ENCODE results near the gene GLYR1. TPM values are rescaled to one million over a fixed set of nuclear protein-coding genes. Genes with fewer than 3 reads are reported as not detected.

Gene GLYR1
- total and polyA plus RNA-seq, 9 of the 15 experiments (the other 6 are each of a cell fraction or from before 2014, with no cell fraction given) = 6.7 to 99.2 (median 60.2) TPM

GRCh38 chr16:4855371-4855770, 8.3 kb upstream of the GLYR1 start:
- intact Hi-C loops (cut with micrococcal nuclease) = no loop called here
- DNase-seq (ENCODE audit: extremely low read depth in 1 of 4, low spot score in 3 of 4) = no peak
- H3K9me3 ChIP-seq (replicated peaks; ENCODE audit: control insufficient read depth, insufficient read depth, low read depth, low read length) = no peaks in the 10 kb centered on the region
- H3K27ac ChIP-seq (ENCODE audit: extremely low read depth, low read depth, low read length) = no peak overlapping the region
- H3K4me1 ChIP-seq (replicated peaks in 1 of 2; ENCODE audit: control insufficient read depth in 2 of 2, insufficient read depth in 2 of 2, low read length in 2 of 2) = peaks cover 4 to 19% of the 10 kb centered on the region in 2 experiments
- in situ Hi-C loops (cut with MboI) = no loop called here
- H3K27me3 ChIP-seq (ENCODE audit: control insufficient read depth in 2 of 2, insufficient read depth in 2 of 2, low read length in 2 of 2) = no peaks in the 10 kb centered on the region
- ChIA-PET CTCF (ENCODE audit: low intra/inter-chr PET ratio) (no interaction called here), POLR2A (no interaction called here)
- H3K4me2 ChIP-seq (ENCODE audit: insufficient read depth, low read length) = no peak overlapping the region
- H2AFZ ChIP-seq (ENCODE audit: low read depth, low read length) = no peak overlapping the region
- H3K79me2 ChIP-seq (ENCODE audit: control insufficient read depth, insufficient read depth, low read length) = peaks cover 27% of the 10 kb centered on the region
- FAIRE-seq = no peak
- peaks cover 39% of the 10 kb centered on the region for H4K20me1 ChIP-seq (replicated peaks; ENCODE audit: control insufficient read depth, insufficient read depth, low read length)
- no TSS peak for BruUV-seq (replicated peaks)
- no peaks in the 10 kb centered on the region for H3K9me1 ChIP-seq (ENCODE audit: control insufficient read depth, insufficient read depth, low read length)
- 83% methylated on average over 1 of the region's 5 CpGs for whole genome bisulfite sequencing (ENCODE audit: insufficient coverage, low coverage, missing lambda C conversion rate)
- H3K9ac ChIP-seq (ENCODE audit: insufficient read depth in 1 of 2, low read depth in 2 of 2, low read length in 2 of 2) = no peak overlapping the region
- H3K36me3 ChIP-seq (ENCODE audit: control insufficient read depth, insufficient read depth, low read length) = peaks cover 84% of the 10 kb centered on the region
- no peak for ATAC-seq
- TF ChIP-seq SRSF7 (optimal IDR thresholded peaks at IDR 0.05; ENCODE audit: low read depth, low read length) (no peak), XRCC5 (IDR thresholded peaks at IDR 0.05; ENCODE audit: low read depth, low read length) (no peak), RHOXF2B (CRISPR knock-in tag; conservative IDR thresholded peaks at IDR 0.05) (no peak), STAT5A (IDR thresholded peaks at IDR 0.05; ENCODE audit: borderline replicate concordance, low read length) (no peak), ZNF717 (CRISPR knock-in tag; IDR thresholded peaks at IDR 0.05) (no peak), ZNF282 (CRISPR knock-in tag; IDR thresholded peaks at IDR 0.05) (no peak), ZNF277 (CRISPR knock-in tag; IDR thresholded peaks at IDR 0.05; ENCODE audit: borderline replicate concordance) (no peak), ZNF232 (CRISPR knock-in tag; IDR thresholded peaks at IDR 0.05) (no peak), ASH1L (IDR thresholded peaks at IDR 0.05; ENCODE audit: borderline replicate concordance, low read depth, partially characterized antibody) (no peak), ZNF639 (CRISPR knock-in tag; conservative IDR thresholded peaks at IDR 0.05 in 1 of 2, IDR thresholded peaks at IDR 0.05 in 1 of 2) (no peak), STAG1 (CRISPR knock-in tag; IDR thresholded peaks at IDR 0.05; ENCODE audit: borderline replicate concordance) (no peak), SRSF1 (IDR thresholded peaks at IDR 0.05; ENCODE audit: low read depth, low read length) (no peak), ZFP36 (IDR thresholded peaks at IDR 0.05; ENCODE audit: low read depth, low read length, partially characterized antibody) (no peak), PREB (CRISPR knock-in tag; IDR thresholded peaks at IDR 0.05) (no peak), NR4A1 (CRISPR knock-in tag; IDR thresholded peaks at IDR 0.05) (no peak), NR4A1 (tag; IDR thresholded peaks at IDR 0.05) (no peak), ZNF224 (CRISPR knock-in tag; IDR thresholded peaks at IDR 0.05) (no peak), ZNF707 (CRISPR knock-in tag; conservative IDR thresholded peaks at IDR 0.05) (no peak)
- H3K4me3 ChIP-seq = no peak overlapping the region

Measured in K562 (cell line).